Breast epithelium (tissue), 3 donors: ENCODE measurements around the gene PCP4.

Experiments used
- CTCF ChIP-seq, 3 donors: fragments of 450-650 bp; IDR thresholded peaks; one replicate each; pipeline ENCODE4 v1.5.1; 2016 to 2017; ENCODE audit warnings: antibody characterized with exemption in 3 of 3, mild to moderate bottlenecking in 3 of 3, moderate library complexity in 3 of 3
- POLR2A ChIP-seq: fragments of 450-650 bp; IDR thresholded peaks from one replicate; pipeline ENCODE4 v1.6.1; 2016; ENCODE audit warnings: antibody characterized with exemption, mild to moderate bottlenecking, moderate library complexity
- POLR2AphosphoS5 ChIP-seq, 3 donors: sonication (generic); formaldehyde crosslinking; IDR thresholded peaks; one replicate each; pipeline ENCODE4 v1.6.1; 2017; ENCODE audit warnings: antibody characterized with exemption in 3 of 3

DNA sequence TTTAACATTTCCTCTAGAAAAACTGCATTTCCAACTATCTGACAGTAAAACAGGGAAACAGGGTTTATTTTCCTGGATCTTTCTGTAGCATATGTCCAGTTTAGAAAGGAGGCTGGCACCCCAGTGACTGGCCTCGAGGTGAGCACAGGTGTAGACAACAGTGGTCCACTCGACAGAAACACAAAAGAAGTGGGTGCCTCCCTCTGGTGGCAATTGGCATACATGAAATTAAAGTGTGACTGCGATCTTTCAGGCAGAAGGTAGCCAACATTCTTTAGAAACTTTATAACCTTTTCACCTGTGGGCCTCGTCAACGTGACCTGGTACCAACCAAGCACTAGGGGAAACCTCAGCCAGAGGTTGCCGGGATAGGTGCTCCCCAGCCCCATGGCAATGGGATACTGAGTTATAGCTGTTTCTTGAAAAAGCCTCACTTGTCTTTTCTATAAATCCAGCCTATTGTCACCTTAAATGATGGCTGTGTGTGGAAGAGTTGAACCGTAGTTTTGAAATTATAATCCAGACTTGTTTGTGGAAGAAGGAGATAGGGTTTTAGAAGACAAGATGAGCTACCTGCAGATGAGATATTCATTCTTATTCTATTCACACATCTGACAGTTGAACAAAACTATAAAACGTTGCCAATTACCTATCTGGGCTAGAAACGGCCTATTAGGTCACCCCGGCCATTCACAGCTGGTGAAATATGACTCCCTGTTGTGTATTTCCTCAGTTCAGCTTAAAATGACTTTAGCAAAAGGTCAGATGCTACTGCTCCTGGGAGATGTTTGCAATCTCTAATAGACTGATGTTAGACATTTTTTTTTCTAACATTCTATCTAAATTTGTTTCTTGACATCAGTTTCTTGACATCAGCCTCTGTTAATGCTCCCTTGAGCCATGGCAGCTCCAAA lies 44.3 kb downstream of the PCP4 start:
- TF ChIP-seq POLR2A (no peak), CTCF (IDR thresholded peaks at IDR 0.05) (no peak), POLR2AphosphoS5 (IDR thresholded peaks at IDR 0.05) (no peak)
